GM12878 (cell line): ENCODE data around the gene CILP2. TPM values are rescaled to one million over a fixed set of nuclear protein-coding genes. Genes with fewer than 3 reads are reported as not detected.

Experiments used
- ATAC-seq: fragments of 200-7000 bp; cut with Tn5 transposase; 3 replicates; pipeline ENCODE4 v1.9.1; 2020; ENCODE audit warnings: mild to moderate bottlenecking, moderate library complexity
- BruUV-seq: library from RNA; stranded (reverse); fragments of 400-500 nt; replicated peaks from 2 replicates; lab custom pipeline; 2021; lab: Mats Ljungman, UMichigan
- CTCF ChIA-PET: fragments of 300-600 bp; sonication (Branson Sonifier 250); formaldehyde crosslinking; extraction: SDS; loops from one replicate; lab custom pipeline; 2021; ENCODE audit warnings: inconsistent platforms; lab: Yijun Ruan, JAX
- POLR2A ChIA-PET: fragments of 350-600 bp; formaldehyde crosslinking; extraction: SDS; loops from one replicate; lab custom pipeline; 2021; ENCODE audit warnings: inconsistent platforms; lab: Charles Lee
- RAD21 ChIA-PET: fragments of 300-600 bp; sonication (Branson Sonifier 250); formaldehyde crosslinking; loops from one replicate; lab custom pipeline; 2023; ENCODE audit warnings: antibody characterized with exemption; ENCODE audit not compliant: unreplicated experiment; lab: Charles Lee
- SMC1A ChIA-PET: fragments of 300-600 bp; sonication (Branson Sonifier 250); formaldehyde crosslinking; loops from one replicate; lab custom pipeline; 2023; ENCODE audit not compliant: unreplicated experiment, uncharacterized antibody; lab: Charles Lee
- DNase-seq: peaks from one replicate; pipeline ENCODE4 v3.0.0-alpha.2; 2011; ENCODE audit warnings: low read depth, low spot score
- FAIRE-seq: peaks from 3 replicates; lab custom pipeline; 2011; peaks lifted over from hg19 to GRCh38; lab: Jason Lieb, UNC
- H2AFZ ChIP-seq: 2 replicates; pipeline ENCODE4 v1.6.0; 2011; ENCODE audit warnings: low read depth, low read length, control low read depth; ENCODE audit not compliant: control insufficient read depth
- H3K27ac ChIP-seq: 2 replicates; pipeline ENCODE4 v1.5.1; 2011; ENCODE audit warnings: control low read depth; ENCODE audit not compliant: control insufficient read depth, insufficient read depth
- H3K27me3 ChIP-seq, 2 experiments: replicated peaks in 1 of 2; 2 replicates each; pipeline versions ENCODE4 v1.6.0 to v1.6.1; 2011; ENCODE audit warnings: low read length in 1 of 2; ENCODE audit not compliant: control insufficient read depth in 2 of 2, insufficient read depth in 2 of 2
- H3K36me3 ChIP-seq, 2 experiments: 2 replicates each; pipeline ENCODE4 v1.5.1; 2011; ENCODE audit warnings: low read length in 1 of 2; ENCODE audit not compliant: control insufficient read depth in 2 of 2, insufficient read depth in 2 of 2
- H3K4me1 ChIP-seq: 2 replicates; pipeline ENCODE4 v1.6.1; 2011; ENCODE audit warnings: mild to moderate bottlenecking, low read length, moderate library complexity, mixed read lengths; ENCODE audit not compliant: control insufficient read depth, insufficient read depth
- H3K4me2 ChIP-seq: 2 replicates; pipeline ENCODE4 v1.6.0; 2011; ENCODE audit warnings: control low read depth; ENCODE audit not compliant: control insufficient read depth, insufficient read depth
- H3K4me3 ChIP-seq: fragments of 200-600 bp; sonication (generic); 2 replicates; pipeline ENCODE4 v1.5.1; 2016
- H3K79me2 ChIP-seq: 2 replicates; pipeline ENCODE4 v1.6.0; 2011; ENCODE audit warnings: low read length; ENCODE audit not compliant: control insufficient read depth, insufficient read depth
- H3K9ac ChIP-seq: 2 replicates; pipeline ENCODE4 v1.8.0; 2011; ENCODE audit warnings: low read length, control low read depth, mixed read lengths; ENCODE audit not compliant: control insufficient read depth, insufficient read depth
- H3K9me3 ChIP-seq: replicated peaks from 3 replicates; pipeline ENCODE4 v1.5.1; 2011; ENCODE audit warnings: mild to moderate bottlenecking, low read length; ENCODE audit not compliant: control insufficient read depth, insufficient read depth
- H4K20me1 ChIP-seq: 2 replicates; pipeline ENCODE4 v1.6.0; 2011; ENCODE audit not compliant: control insufficient read depth, insufficient read depth
- DPF2 ChIP-seq: fragments of 450-650 bp; IDR thresholded peaks from 2 replicates; pipeline ENCODE4 v1.6.1; 2017; ENCODE audit warnings: mild to moderate bottlenecking
- GATAD2B ChIP-seq: fragments of 450-650 bp; conservative IDR thresholded peaks from 2 replicates; pipeline ENCODE4 v1.6.1; 2017; ENCODE audit warnings: low read depth, mild to moderate bottlenecking, moderate library complexity
- KAT2A ChIP-seq: conservative IDR thresholded peaks from 2 replicates; pipeline ENCODE4 v1.6.1; 2011; ENCODE audit warnings: low read depth, low read length; ENCODE audit not compliant: control insufficient read depth
- KLF5 ChIP-seq: fragments of 450-650 bp; IDR thresholded peaks from 2 replicates; pipeline ENCODE4 v1.6.1; 2014; ENCODE audit warnings: mild to moderate bottlenecking; ENCODE audit not compliant: partially characterized antibody
- MEF2A ChIP-seq: IDR thresholded peaks from 2 replicates; pipeline ENCODE4 v1.6.1; 2011; ENCODE audit warnings: low read depth, mild to moderate bottlenecking, low read length, moderate library complexity; ENCODE audit not compliant: insufficient read depth
- MYC ChIP-seq: IDR thresholded peaks from 2 replicates; pipeline ENCODE4 v1.6.1; 2011; ENCODE audit warnings: mild to moderate bottlenecking, low read length, moderate library complexity, inconsistent platforms; ENCODE audit not compliant: insufficient read depth, insufficient replicate concordance, insufficient read length, severe bottlenecking
- NR2F1 ChIP-seq: fragments of 450-650 bp; conservative IDR thresholded peaks from 2 replicates; pipeline ENCODE4 v1.6.1; 2017; ENCODE audit warnings: mild to moderate bottlenecking
- PKNOX1 ChIP-seq: fragments of 450-650 bp; IDR thresholded peaks from 2 replicates; pipeline ENCODE4 v1.6.1; 2016; ENCODE audit warnings: mild to moderate bottlenecking
- RAD21 ChIP-seq: IDR thresholded peaks from 2 replicates; pipeline ENCODE4 v1.6.1; 2011; ENCODE audit warnings: mild to moderate bottlenecking, low read depth, low read length, moderate library complexity; ENCODE audit not compliant: insufficient read depth
- SIX5 ChIP-seq: IDR thresholded peaks from 2 replicates; pipeline ENCODE4 v1.6.1; 2011; ENCODE audit warnings: mild to moderate bottlenecking, low read depth, low read length, moderate library complexity; ENCODE audit not compliant: severe bottlenecking
- SP1 ChIP-seq: IDR thresholded peaks from one replicate; pipeline ENCODE4 v1.6.1; 2011; ENCODE audit warnings: low read depth, low read length
- SPI1 ChIP-seq: IDR thresholded peaks from 2 replicates; pipeline ENCODE4 v1.6.1; 2011; ENCODE audit warnings: low read depth, mild to moderate bottlenecking, low read length, moderate library complexity, borderline replicate concordance; ENCODE audit not compliant: insufficient read depth
- WRNIP1 ChIP-seq: IDR thresholded peaks from 2 replicates; pipeline ENCODE4 v1.6.1; 2011; ENCODE audit warnings: low read depth, low read length, improper control_type of control experiment, borderline replicate concordance
- WGBS: methylation state at CpG from one replicate; pipeline ENCODE4 v1.1.6; 2016; ENCODE audit warnings: low lambda C conversion rate; ENCODE audit not compliant: insufficient replicate concordance, insufficient coverage; ENCODE audit errors: missing lambda C conversion rate; 5-methylcytosine and 5-hydroxymethylcytosine counted together
- in situ Hi-C: fragments of 300-500 bp; cut with MboI; formaldehyde crosslinking; loops from 9 replicates; pipeline ENCODE4 v1.14.3; 2018; ENCODE audit warnings: mixed read lengths
- intact Hi-C: fragments of 100-400 bp; cut with micrococcal nuclease; formaldehyde crosslinking; loops from one replicate; pipeline ENCODE4 v1.14.2; 2022; ENCODE audit not compliant: unreplicated experiment
- polyA plus RNA-seq, 11 experiments: library from polyadenylated mRNA; depleted of rRNA in 4 of 11; unstranded in 6 of 11; stranded (reverse) in 5 of 11; fragments of >200 nt; fragmentation: Nextera tagmentation in 4 of 11; fragmentation: Illumina TruSeq in 1 of 11; extraction: Ambion mirVana in 4 of 11; extraction: Trizol in 1 of 11; gene quantifications; 1 replicate in 1 of 11; 2 replicates in 10 of 11; pipeline versions ENCODE4 v1.2.1 to v1.2.3, GENCODE V29; 2011 to 2016; ENCODE audit warnings: inconsistent platforms in 2 of 11, missing spikeins in 2 of 11, low read depth in 1 of 11
- total RNA-seq, 4 experiments: library from RNA; depleted of rRNA in 3 of 4; stranded (reverse); fragments of >200 nt in 3 of 4; fragmentation: Illumina TruSeq in 1 of 4; extraction: Trizol in 1 of 4; gene quantifications; 2 replicates each; pipeline versions ENCODE4 v1.2.1 to v1.2.3, GENCODE V29; 2013 to 2021
- TF ChIP-seq, protein P1 (sequence below): IDR thresholded peaks from 2 replicates; pipeline ENCODE4 v1.6.1; 2012; ENCODE audit warnings: improper control_type of control experiment, low read depth, low read length; ENCODE audit not compliant: insufficient replicate concordance

The CILP2 gene
- total and polyA plus RNA-seq, 10 of the 15 experiments (the other 5 are each of a cell fraction or from before 2014, with no cell fraction given) = 0.05 to 0.08 (median 0.06) TPM; not detected in 6

DNA sequence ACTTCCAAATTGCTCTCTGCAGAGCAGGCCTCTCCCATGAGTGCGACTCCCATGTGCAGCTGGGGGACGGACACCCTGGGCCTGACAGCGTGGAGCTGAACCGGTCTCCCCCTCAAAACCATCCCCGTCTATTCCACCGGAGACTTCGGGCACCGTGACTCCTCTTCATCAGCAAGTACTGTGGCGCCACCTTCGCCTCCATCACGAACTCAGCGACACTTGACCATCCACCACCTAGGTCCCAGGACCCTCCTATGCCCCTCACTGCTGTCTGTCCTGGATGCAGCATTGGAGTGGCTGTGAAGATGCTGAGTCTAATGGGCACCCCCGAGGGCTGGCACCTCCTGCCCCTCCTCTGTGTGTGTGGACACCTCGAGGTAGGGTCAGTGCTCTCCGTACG lies 20.6 kb downstream of the CILP2 start:
- no peak for ATAC-seq
- H4K20me1 ChIP-seq = no peaks in the 10 kb centered on the region
- no peak for FAIRE-seq
- intact Hi-C loops = loop anchor here (5.0 kb wide), 1 partner anchor 84 kb away; the partner anchor contains the start of gene GMIP
- POLR2A ChIA-PET = interaction anchor here (1.0 kb wide), 1 partner anchor 32 kb away, joined by 5 read pairs; no protein-coding TSS in a partner anchor
- peaks cover 0 to 1% of the 10 kb centered on the region in 2 experiments; a peak in 3 of 4 replicates for H3K36me3 ChIP-seq
- H2AFZ ChIP-seq = no peak overlapping the region
- TF ChIP-seq SP1 (no peak), DPF2 (no peak), SIX5 (no peak), KLF5 (no peak), GATAD2B (no peak), WRNIP1 (no peak), RAD21 (no peak), KAT2A (no peak), NR2F1 (no peak), SPI1 (no peak), PKNOX1 (no peak), MEF2A (no peak), MYC (no peak)
- TF ChIP-seq, protein P1, sequence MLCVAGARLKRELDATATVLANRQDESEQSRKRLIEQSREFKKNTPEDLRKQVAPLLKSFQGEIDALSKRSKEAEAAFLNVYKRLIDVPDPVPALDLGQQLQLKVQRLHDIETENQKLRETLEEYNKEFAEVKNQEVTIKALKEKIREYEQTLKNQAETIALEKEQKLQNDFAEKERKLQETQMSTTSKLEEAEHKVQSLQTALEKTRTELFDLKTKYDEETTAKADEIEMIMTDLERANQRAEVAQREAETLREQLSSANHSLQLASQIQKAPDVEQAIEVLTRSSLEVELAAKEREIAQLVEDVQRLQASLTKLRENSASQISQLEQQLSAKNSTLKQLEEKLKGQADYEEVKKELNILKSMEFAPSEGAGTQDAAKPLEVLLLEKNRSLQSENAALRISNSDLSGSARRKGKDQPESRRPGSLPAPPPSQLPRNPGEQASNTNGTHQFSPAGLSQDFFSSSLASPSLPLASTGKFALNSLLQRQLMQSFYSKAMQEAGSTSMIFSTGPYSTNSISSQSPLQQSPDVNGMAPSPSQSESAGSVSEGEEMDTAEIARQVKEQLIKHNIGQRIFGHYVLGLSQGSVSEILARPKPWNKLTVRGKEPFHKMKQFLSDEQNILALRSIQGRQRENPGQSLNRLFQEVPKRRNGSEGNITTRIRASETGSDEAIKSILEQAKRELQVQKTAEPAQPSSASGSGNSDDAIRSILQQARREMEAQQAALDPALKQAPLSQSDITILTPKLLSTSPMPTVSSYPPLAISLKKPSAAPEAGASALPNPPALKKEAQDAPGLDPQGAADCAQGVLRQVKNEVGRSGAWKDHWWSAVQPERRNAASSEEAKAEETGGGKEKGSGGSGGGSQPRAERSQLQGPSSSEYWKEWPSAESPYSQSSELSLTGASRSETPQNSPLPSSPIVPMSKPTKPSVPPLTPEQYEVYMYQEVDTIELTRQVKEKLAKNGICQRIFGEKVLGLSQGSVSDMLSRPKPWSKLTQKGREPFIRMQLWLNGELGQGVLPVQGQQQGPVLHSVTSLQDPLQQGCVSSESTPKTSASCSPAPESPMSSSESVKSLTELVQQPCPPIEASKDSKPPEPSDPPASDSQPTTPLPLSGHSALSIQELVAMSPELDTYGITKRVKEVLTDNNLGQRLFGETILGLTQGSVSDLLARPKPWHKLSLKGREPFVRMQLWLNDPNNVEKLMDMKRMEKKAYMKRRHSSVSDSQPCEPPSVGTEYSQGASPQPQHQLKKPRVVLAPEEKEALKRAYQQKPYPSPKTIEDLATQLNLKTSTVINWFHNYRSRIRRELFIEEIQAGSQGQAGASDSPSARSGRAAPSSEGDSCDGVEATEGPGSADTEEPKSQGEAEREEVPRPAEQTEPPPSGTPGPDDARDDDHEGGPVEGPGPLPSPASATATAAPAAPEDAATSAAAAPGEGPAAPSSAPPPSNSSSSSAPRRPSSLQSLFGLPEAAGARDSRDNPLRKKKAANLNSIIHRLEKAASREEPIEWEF = no peak
- H3K9me3 ChIP-seq = no peaks in the 10 kb centered on the region
- H3K4me1 ChIP-seq = no peaks in the 10 kb centered on the region
- H3K79me2 ChIP-seq = no peaks in the 10 kb centered on the region
- no peak overlapping the region for H3K4me3 ChIP-seq
- no peak overlapping the region for H3K9ac ChIP-seq
- 94% methylated on average over 16 of the region's 16 CpGs for WGBS
- H3K27me3 ChIP-seq = no peaks in the 10 kb centered on the region
- RAD21 ChIA-PET = no interaction called here
- no peak overlapping the region for H3K4me2 ChIP-seq
- in situ Hi-C loops = no loop called here
- no peak overlapping the region for H3K27ac ChIP-seq
- BruUV-seq = no TSS peak
- no peak for DNase-seq
- SMC1A ChIA-PET = interaction anchor here (1.5 kb wide), 1 partner anchor 54 kb away, joined by 4 read pairs; no protein-coding TSS in a partner anchor
- CTCF ChIA-PET = interaction anchor here (0.9 kb wide), 1 partner anchor 9 kb away, joined by 3 read pairs; no protein-coding TSS in a partner anchor
